Panc1 (cell line): ENCODE results near the gene BAHCC1. TPM values are rescaled to one million over a fixed set of nuclear protein-coding genes. Genes with fewer than 3 reads are reported as not detected.

Experiments used
- ATAC-seq: fragments of 200-7000 bp; cut with Tn5 transposase; 2 replicates; pipeline ENCODE4 v1.9.1; 2020; ENCODE audit warnings: mild to moderate bottlenecking, moderate library complexity
- BruUV-seq: library from RNA; stranded (reverse); fragments of 400-500 nt; replicated peaks from 2 replicates; lab custom pipeline; 2021; lab: Mats Ljungman, UMichigan
- CTCF ChIA-PET: fragments of 300-600 bp; sonication (Branson Sonifier 250); formaldehyde crosslinking; loops from one replicate; lab custom pipeline; 2022; ENCODE audit warnings: antibody characterized with exemption; lab: Charles Lee
- POLR2A ChIA-PET: fragments of 300-600 bp; sonication (Branson Sonifier 250); formaldehyde crosslinking; loops from one replicate; lab custom pipeline; 2022; ENCODE audit warnings: antibody characterized with exemption; lab: Charles Lee
- DNase-seq: peaks from one replicate; pipeline ENCODE4 v3.0.0-alpha.2; 2010; ENCODE audit warnings: low read depth, low spot score
- H3K27ac ChIP-seq: 2 replicates; pipeline ENCODE4 v1.5.1; 2011; ENCODE audit warnings: mild to moderate bottlenecking, low read length, inconsistent platforms
- H3K27me3 ChIP-seq: fragments of 200-500 bp; sonication (Bioruptor generic); 2 replicates; pipeline ENCODE4 v1.6.0; 2014; ENCODE audit warnings: low read length, inconsistent platforms; ENCODE audit not compliant: control insufficient read depth, insufficient read depth
- H3K36me3 ChIP-seq: fragments of 200-500 bp; sonication (Bioruptor generic); 2 replicates; pipeline ENCODE4 v1.5.1; 2014; ENCODE audit warnings: inconsistent platforms, mild to moderate bottlenecking, low read length, moderate library complexity; ENCODE audit not compliant: control insufficient read depth, insufficient read depth
- H3K4me1 ChIP-seq: 2 replicates; pipeline ENCODE4 v1.5.1; 2011; ENCODE audit warnings: inconsistent platforms, mild to moderate bottlenecking, low read length, moderate library complexity; ENCODE audit not compliant: control insufficient read depth, insufficient read depth
- H3K4me3 ChIP-seq, 2 experiments: 2 replicates each; pipeline ENCODE4 v1.5.1; 2011 to 2012; ENCODE audit warnings: low read depth in 2 of 2, low read length in 2 of 2, mild to moderate bottlenecking in 2 of 2, inconsistent platforms in 1 of 2, moderate library complexity in 1 of 2
- H3K9me3 ChIP-seq: fragments of 200-500 bp; sonication (Bioruptor generic); 2 replicates; pipeline ENCODE4 v1.5.1; 2014; ENCODE audit warnings: low read depth, mild to moderate bottlenecking, inconsistent platforms, low read length, moderate library complexity; ENCODE audit not compliant: control insufficient read depth, insufficient read depth
- POLR2AphosphoS5 ChIP-seq: IDR thresholded peaks from 2 replicates; pipeline ENCODE4 v1.6.1; 2012; ENCODE audit warnings: mild to moderate bottlenecking, low read depth, low read length, moderate library complexity
- SIN3A ChIP-seq: IDR thresholded peaks from 2 replicates; pipeline ENCODE4 v1.6.1; 2012; ENCODE audit warnings: low read depth, mild to moderate bottlenecking, low read length, moderate library complexity, borderline replicate concordance; ENCODE audit not compliant: insufficient read depth
- TCF7L2 ChIP-seq: IDR thresholded peaks from 2 replicates; pipeline ENCODE4 v1.6.1; 2011; ENCODE audit warnings: mild to moderate bottlenecking, low read depth, low read length, inconsistent platforms
- in situ Hi-C: cut with HindIII; loops from 2 replicates; pipeline ENCODE4 v1.10.0; 2016; ENCODE audit warnings: low sequenced_read_pairs, low pct_unique_long_range_greater_than_20kb
- intact Hi-C: fragments of 100-400 bp; cut with micrococcal nuclease; formaldehyde crosslinking; loops from one replicate; pipeline ENCODE4 v1.10.0; 2022; ENCODE audit not compliant: unreplicated experiment
- total RNA-seq: library from RNA; stranded (reverse); gene quantifications from one replicate; pipeline ENCODE4 v1.2.1, GENCODE V29; 2021; ENCODE audit not compliant: unreplicated experiment
- TF ChIP-seq, protein P1 (sequence below): fragments of 450-650 bp; IDR thresholded peaks from 2 replicates; pipeline ENCODE4 v1.5.1; 2017; ENCODE audit warnings: mild to moderate bottlenecking
- TF ChIP-seq, protein P2 (sequence below), 2 experiments: IDR thresholded peaks; 2 replicates each; pipeline ENCODE4 v1.6.1; 2011 to 2012; ENCODE audit warnings: low read depth in 2 of 2, control low read depth in 1 of 2, low read length in 1 of 2, mild to moderate bottlenecking in 1 of 2, moderate library complexity in 1 of 2; ENCODE audit not compliant: insufficient read depth in 1 of 2

BAHCC1 gene
- total RNA-seq, 1 experiment from 2014 or later, result 77.4 TPM

DNA sequence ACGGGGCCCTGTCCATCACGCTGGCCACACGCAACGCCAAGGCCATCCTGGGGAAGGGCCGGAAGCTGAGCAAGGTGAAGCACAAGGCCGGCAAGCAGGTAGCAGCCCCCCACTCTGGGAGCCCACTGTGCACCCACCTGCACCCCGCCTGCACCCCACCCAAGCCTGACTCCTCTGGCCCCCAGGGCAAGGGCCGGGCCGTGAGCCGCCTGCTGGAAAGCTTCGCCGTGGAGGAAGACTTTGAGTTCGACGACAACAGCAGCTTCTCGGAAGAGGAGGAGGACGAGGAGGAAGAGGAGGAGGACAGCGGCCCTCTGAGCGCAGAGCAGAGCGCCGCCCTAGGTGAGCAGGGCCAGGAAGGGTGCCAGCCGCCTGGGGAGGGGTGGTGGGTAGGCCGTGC lies 63.4 kb downstream of the BAHCC1 start:
- Histone ChIP-seq H3K9me3 (no peaks in the 10 kb centered on the region), H3K27ac (no peak overlapping the region), H3K27me3 (no peaks in the 10 kb centered on the region), H3K4me3 (no peak overlapping the region), H3K36me3 (no peaks in the 10 kb centered on the region), H3K4me1 (peaks cover 4% of the 10 kb centered on the region)
- intact Hi-C loops, result no loop called here
- TF ChIP-seq, protein P1, sequence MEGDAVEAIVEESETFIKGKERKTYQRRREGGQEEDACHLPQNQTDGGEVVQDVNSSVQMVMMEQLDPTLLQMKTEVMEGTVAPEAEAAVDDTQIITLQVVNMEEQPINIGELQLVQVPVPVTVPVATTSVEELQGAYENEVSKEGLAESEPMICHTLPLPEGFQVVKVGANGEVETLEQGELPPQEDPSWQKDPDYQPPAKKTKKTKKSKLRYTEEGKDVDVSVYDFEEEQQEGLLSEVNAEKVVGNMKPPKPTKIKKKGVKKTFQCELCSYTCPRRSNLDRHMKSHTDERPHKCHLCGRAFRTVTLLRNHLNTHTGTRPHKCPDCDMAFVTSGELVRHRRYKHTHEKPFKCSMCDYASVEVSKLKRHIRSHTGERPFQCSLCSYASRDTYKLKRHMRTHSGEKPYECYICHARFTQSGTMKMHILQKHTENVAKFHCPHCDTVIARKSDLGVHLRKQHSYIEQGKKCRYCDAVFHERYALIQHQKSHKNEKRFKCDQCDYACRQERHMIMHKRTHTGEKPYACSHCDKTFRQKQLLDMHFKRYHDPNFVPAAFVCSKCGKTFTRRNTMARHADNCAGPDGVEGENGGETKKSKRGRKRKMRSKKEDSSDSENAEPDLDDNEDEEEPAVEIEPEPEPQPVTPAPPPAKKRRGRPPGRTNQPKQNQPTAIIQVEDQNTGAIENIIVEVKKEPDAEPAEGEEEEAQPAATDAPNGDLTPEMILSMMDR, result no peak
- no peak for TF ChIP-seq TCF7L2
- TF ChIP-seq SIN3A, result no peak
- TF ChIP-seq, protein P2, sequence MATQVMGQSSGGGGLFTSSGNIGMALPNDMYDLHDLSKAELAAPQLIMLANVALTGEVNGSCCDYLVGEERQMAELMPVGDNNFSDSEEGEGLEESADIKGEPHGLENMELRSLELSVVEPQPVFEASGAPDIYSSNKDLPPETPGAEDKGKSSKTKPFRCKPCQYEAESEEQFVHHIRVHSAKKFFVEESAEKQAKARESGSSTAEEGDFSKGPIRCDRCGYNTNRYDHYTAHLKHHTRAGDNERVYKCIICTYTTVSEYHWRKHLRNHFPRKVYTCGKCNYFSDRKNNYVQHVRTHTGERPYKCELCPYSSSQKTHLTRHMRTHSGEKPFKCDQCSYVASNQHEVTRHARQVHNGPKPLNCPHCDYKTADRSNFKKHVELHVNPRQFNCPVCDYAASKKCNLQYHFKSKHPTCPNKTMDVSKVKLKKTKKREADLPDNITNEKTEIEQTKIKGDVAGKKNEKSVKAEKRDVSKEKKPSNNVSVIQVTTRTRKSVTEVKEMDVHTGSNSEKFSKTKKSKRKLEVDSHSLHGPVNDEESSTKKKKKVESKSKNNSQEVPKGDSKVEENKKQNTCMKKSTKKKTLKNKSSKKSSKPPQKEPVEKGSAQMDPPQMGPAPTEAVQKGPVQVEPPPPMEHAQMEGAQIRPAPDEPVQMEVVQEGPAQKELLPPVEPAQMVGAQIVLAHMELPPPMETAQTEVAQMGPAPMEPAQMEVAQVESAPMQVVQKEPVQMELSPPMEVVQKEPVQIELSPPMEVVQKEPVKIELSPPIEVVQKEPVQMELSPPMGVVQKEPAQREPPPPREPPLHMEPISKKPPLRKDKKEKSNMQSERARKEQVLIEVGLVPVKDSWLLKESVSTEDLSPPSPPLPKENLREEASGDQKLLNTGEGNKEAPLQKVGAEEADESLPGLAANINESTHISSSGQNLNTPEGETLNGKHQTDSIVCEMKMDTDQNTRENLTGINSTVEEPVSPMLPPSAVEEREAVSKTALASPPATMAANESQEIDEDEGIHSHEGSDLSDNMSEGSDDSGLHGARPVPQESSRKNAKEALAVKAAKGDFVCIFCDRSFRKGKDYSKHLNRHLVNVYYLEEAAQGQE (IDR thresholded peaks at IDR 0.05; ENCODE audit: insufficient read depth in 1 of 2, low read depth in 2 of 2, low read length in 1 of 2), result no peak
- no peak for TF ChIP-seq POLR2AphosphoS5
- peak; percentile 7; the same call in 1 of the 2 replicates for ATAC-seq
- BruUV-seq, result no TSS peak
- in situ Hi-C loops, result no loop called here
- POLR2A ChIA-PET, result no interaction called here
- CTCF ChIA-PET, result interaction anchor here (1.0 kb wide), 1 partner anchor 18 kb away, joined by 7 read pairs; no protein-coding TSS in a partner anchor
- no peak for DNase-seq

DNA sequence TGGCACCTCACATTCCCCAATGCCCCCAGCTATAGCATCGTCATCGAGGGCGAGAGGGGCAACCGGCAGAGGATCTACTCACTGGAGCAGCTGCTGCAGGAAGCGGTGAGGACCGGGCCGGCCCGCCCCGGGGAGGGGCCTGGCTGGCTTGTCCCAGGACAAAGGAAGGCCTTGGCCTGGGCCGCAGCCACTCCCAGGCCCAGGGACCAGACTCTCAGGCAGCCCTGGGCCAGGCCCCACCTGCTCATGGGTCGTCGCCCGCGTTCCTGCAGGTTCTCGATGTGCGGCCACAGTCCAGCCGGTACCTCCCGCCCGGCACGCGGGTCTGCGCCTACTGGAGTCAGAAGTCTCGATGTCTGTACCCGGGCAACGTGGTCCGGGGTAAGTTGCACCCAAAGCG lies 64.0 kb downstream of the BAHCC1 start:
- ATAC-seq (peak; percentile 22; the same call in 1 of the 2 replicates), DNase-seq (no peak)
- no peaks in the 10 kb centered on the region for H3K27me3 ChIP-seq
- no TSS peak for BruUV-seq
- no peaks in the 10 kb centered on the region for H3K9me3 ChIP-seq
- peaks cover 6% of the 10 kb centered on the region for H3K4me1 ChIP-seq
- no peak overlapping the region for H3K27ac ChIP-seq
- in situ Hi-C loops, result no loop called here
- ChIA-PET POLR2A (interaction anchor here (0.6 kb wide), 1 partner anchor 27 kb away, joined by 5 read pairs; no protein-coding TSS in a partner anchor), CTCF (interaction anchor here (1.0 kb wide), 1 partner anchor 18 kb away, joined by 7 read pairs; no protein-coding TSS in a partner anchor)
- intact Hi-C loops, result no loop called here
- no peaks in the 10 kb centered on the region for H3K36me3 ChIP-seq
- TF ChIP-seq, protein P1, result no peak
- TF ChIP-seq TCF7L2 (no peak), SIN3A (no peak), POLR2AphosphoS5 (no peak)
- TF ChIP-seq, protein P2 (IDR thresholded peaks at IDR 0.05; ENCODE audit: insufficient read depth in 1 of 2, low read depth in 2 of 2, low read length in 1 of 2), result no peak
- no peak overlapping the region for H3K4me3 ChIP-seq
